ENCODE data around the gene RNF212.

RNF212 gene

GRCh38 chr4:1045595-1046201 is 67.7 kb downstream of the RNF212 start:
- DNase-seq: no peak

DNA sequence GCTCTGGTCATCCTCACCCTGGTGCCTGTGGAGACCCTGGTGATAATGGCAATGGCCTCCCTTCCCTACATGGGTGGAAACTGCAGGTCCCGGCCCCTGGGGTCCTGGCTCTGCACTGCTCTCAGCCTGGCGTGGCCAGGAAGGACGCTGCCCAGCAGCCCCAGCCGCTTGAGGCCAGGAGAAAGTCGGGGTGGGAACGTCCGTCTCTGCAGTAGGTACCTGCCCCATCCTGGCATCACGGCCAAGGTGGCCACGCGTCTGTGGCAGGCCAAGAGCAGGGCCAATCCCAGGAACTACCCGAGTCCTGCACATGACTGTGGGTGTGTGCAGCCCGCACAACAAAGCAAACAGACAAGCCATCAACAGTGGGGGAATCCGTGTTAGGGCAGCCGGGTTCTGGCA is 68.2 kb downstream of the RNF212 start:
- no peak for DNase-seq

- no peak for DNase-seq
Observed at GRCh38 chr4:1044469-1045192, 68.7 kb downstream of the RNF212 start.

GRCh38 chr4:1043651-1044468 is 69.5 kb downstream of the RNF212 start:
- DNase-seq: peak; percentile 26

- DNase-seq: no peak
Observed at GRCh38 chr4:1043162-1043561, 70.2 kb downstream of the RNF212 start.

- DNase-seq: no peak
Observed at GRCh38 chr4:1042352-1043055, 70.9 kb downstream of the RNF212 start.

DNA sequence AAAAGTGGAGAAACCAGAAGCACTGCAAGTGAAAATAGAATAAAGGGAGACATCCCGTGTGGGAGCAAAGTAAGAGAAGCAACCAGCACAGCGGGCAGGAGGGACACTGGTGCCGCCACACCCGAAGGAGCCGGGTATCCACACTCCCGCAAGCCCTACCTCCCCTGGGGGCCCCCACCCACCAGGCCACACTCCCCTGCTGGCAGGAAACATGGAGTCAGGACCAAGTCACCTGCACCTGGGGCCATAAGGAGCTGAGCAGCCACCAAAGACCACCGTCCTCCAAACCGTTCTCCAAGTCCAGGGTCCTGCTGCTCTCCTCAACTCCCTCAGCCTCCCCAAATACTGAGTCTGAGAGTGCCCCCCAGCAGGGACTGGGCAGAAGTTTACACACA is 71.4 kb downstream of the RNF212 start:
- DNase-seq: no peak

GRCh38 chr4:1041147-1041935 is 72.0 kb downstream of the RNF212 start:
- no peak for DNase-seq

DNA sequence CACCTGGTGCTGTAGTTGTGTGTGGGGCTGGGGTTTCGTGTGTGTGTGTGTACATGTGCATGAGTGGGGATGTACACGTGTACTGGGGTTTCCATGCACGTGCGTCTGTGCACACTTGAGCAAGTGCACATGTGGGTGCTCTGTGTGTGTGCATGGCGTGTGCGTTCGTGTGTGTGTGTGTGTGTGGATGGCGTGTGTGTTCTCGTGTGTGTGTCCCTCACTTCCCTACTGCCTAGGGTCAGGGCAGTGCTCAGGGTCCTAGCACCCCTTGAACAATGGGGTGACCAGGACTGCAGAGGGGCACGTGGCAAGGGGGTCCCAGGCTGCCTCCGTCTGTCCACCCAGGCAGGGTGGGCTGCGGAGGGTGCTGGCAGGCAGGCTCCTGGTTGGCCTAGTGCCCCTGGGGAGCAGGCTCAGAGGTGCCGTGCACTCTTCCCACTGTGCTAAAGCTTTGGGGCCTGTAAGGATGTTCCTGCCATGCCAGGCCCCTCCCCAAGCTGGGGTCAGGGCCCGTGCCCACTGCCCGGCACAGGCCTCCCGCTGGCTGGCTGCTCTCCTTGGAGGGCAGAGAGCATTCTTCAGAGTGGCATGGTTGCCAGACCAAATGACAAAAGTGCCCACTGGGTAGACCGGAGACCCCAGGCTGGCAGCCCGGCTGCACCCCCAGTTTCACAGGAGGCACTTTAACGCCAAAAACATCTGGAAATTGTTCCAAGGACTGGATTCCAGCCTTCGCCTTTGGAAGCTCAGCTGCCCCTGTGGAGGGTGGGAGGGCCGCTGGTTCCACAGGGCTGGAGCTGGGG is 72.8 kb downstream of the RNF212 start:
- no peak for DNase-seq

GRCh38 chr4:1039493-1040343 is 73.6 kb downstream of the RNF212 start:
- DNase-seq: no peak

GRCh38 chr4:1038948-1039492 is 74.3 kb downstream of the RNF212 start:
- no peak for DNase-seq

- no peak for DNase-seq
Observed at GRCh38 chr4:1036976-1037810, 76.2 kb downstream of the RNF212 start.

- no peak for DNase-seq
Observed at GRCh38 chr4:1036095-1036494, 77.3 kb downstream of the RNF212 start.

GRCh38 chr4:1035510-1035909 is 77.9 kb downstream of the RNF212 start:
- no peak for DNase-seq

- DNase-seq: no peak
Observed at GRCh38 chr4:1033840-1034551, 79.4 kb downstream of the RNF212 start.

GRCh38 chr4:1032861-1033260 is 80.5 kb downstream of the RNF212 start:
- no peak for DNase-seq

DNA sequence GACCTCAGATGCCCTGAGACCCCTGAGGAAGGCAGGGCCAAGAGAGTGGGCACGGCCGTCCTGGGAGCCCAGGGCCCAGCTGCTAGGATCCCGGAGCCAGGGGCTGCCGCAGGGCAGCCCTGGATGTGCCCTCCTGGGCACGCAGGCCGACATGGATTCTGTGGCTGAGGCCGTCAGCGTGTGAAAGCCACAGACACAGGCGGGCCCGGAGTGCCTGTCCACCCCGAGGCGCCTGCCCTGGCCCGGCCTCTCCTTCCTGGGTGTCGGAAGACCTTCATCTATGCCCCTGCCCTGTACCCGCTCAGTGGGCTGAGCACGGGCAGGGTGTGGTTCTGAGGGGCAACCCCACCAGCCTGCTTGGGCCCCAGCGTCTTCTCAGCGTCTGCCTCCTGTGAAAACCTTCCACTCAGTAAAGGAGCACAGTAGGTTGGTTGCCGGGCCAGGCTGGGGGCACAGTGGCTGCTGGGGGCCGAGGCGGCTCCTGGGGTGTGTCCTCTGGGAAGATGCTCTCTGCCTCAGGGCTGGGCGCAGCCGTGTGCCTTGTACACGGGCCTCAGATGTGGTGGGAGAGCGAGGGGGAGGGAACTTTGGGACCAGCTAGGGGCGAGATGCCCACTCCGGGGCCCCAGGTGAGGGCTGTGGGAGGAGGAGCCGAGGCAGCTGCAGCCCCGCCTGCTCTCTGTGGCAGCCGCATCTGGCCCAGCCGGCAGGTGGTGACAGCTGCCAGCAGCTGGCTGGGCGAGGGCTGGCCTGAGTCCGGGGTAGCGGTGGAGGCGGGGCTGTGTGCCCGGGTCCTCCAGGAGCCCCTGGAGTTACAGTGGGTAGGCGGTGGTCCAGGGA is 81.2 kb downstream of the RNF212 start:
- DNase-seq: no peak

- no peak for DNase-seq
Observed at GRCh38 chr4:1031346-1031745, 82.0 kb downstream of the RNF212 start.

Measured in stimulated activated CD4-positive, alpha-beta T cell treated with anti-CD3 and anti-CD28 coated beads, Interleukin-4, amount 100 ng/mL, for 1 hour (primary cell).